Loucy (cell line): Measurements from ENCODE around the gene ESYT2.
"Not testable (repeated sequence)": the region's sequence is repeated elsewhere in the genome, so short reads cannot be mapped to it uniquely, and the experiment has no call there.

ENCODE experiments used
- H2AFZ ChIP-seq: fragments of 200-600 bp; sonication (generic); 2 replicates; pipeline ENCODE4 v1.6.0; 2016; ENCODE audit warnings: antibody characterized with exemption, mild to moderate bottlenecking, low read length, moderate library complexity
- H3F3A ChIP-seq: fragments of 200-600 bp; 2 replicates; pipeline ENCODE4 v1.6.0; 2016; ENCODE audit warnings: antibody characterized with exemption, low read depth, mild to moderate bottlenecking
- H3K27me3 ChIP-seq: fragments of 200-600 bp; sonication (generic); 2 replicates; pipeline ENCODE4 v1.6.1; 2014; ENCODE audit warnings: low read length, mild to moderate bottlenecking; ENCODE audit not compliant: insufficient read depth, poor library complexity, severe bottlenecking
- H3K36me3 ChIP-seq: fragments of 200-600 bp; sonication (generic); 2 replicates; pipeline ENCODE4 v1.6.1; 2016; ENCODE audit warnings: low read length; ENCODE audit not compliant: insufficient read depth
- H3K4me1 ChIP-seq: fragments of 200-600 bp; sonication (generic); 2 replicates; pipeline ENCODE4 v1.5.1; 2014; ENCODE audit warnings: low read length, mild to moderate bottlenecking; ENCODE audit not compliant: insufficient read depth, poor library complexity, severe bottlenecking
- H3K4me2 ChIP-seq: fragments of 200-600 bp; sonication (generic); 2 replicates; pipeline ENCODE4 v1.6.0; 2014; ENCODE audit warnings: antibody characterized with exemption, low read length, low read depth, mild to moderate bottlenecking; ENCODE audit not compliant: poor library complexity, severe bottlenecking
- H3K4me3 ChIP-seq: fragments of 200-600 bp; sonication (generic); 2 replicates; pipeline ENCODE4 v1.5.1; 2014; ENCODE audit warnings: low read length, mild to moderate bottlenecking, mixed read lengths; ENCODE audit not compliant: poor library complexity, severe bottlenecking
- H3K79me2 ChIP-seq: fragments of 200-600 bp; sonication (generic); 2 replicates; pipeline ENCODE4 v1.6.1; 2014; ENCODE audit warnings: low read length; ENCODE audit not compliant: insufficient read depth
- H3K9ac ChIP-seq: fragments of 200-600 bp; sonication (generic); 2 replicates; pipeline ENCODE4 v1.6.0; 2014; ENCODE audit warnings: mild to moderate bottlenecking, low read depth, low read length, moderate library complexity; ENCODE audit not compliant: poor library complexity, severe bottlenecking
- H3K9me2 ChIP-seq: fragments of 200-600 bp; sonication (generic); replicated peaks from 2 replicates; pipeline ENCODE4 v1.6.1; 2016; ENCODE audit warnings: low read depth, low read length, mixed read lengths
- H3K9me3 ChIP-seq: fragments of 200-600 bp; sonication (generic); 2 replicates; pipeline ENCODE4 v1.6.1; 2014; ENCODE audit warnings: mild to moderate bottlenecking, antibody characterized with exemption, low read length, low read depth; ENCODE audit not compliant: insufficient read depth
- H4K20me1 ChIP-seq: fragments of 200-600 bp; sonication (generic); 2 replicates; pipeline ENCODE4 v1.6.0; 2014; ENCODE audit warnings: antibody characterized with exemption, low read length, mild to moderate bottlenecking; ENCODE audit not compliant: insufficient read depth, poor library complexity, severe bottlenecking
- EZH2phosphoT487 ChIP-seq: fragments of 200-600 bp; IDR thresholded peaks from 2 replicates; pipeline ENCODE4 v1.6.1; 2018; ENCODE audit warnings: antibody characterized with exemption, mild to moderate bottlenecking, moderate library complexity, borderline replicate concordance
- TF ChIP-seq, protein P1 (sequence below): fragments of 200-600 bp; sonication (generic); conservative IDR thresholded peaks from 2 replicates; pipeline ENCODE4 v1.5.1; 2014; ENCODE audit warnings: mild to moderate bottlenecking, antibody characterized with exemption, low read length

Gene ESYT2

DNA sequence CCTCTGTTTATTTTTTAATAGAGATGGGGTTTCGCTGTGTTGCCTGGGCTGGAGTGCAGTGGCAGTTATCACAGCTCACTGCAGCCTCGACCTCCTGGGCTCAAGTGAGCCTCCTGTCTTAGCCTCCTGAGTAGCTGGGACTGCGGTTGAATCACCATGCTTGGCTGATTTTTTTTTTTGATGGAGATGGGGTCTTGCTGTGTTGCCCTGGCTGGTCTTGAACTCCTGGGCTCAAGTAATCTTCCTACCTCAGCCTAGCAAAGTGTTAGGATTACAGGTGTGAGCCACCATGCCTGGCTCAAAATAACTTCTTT, 35.2 kb upstream of the ESYT2 start:
- Histone ChIP-seq H3K36me3 (no peaks in the 10 kb centered on the region), H4K20me1 (no peaks in the 10 kb centered on the region), H3K4me2 (no peak overlapping the region), H3K4me1 (peaks cover 24% of the 10 kb centered on the region), H3K4me3 (no peak overlapping the region), H3K27me3 (no peaks in the 10 kb centered on the region), H3K9me2 (no peaks in the 10 kb centered on the region), H3K79me2 (no peaks in the 10 kb centered on the region), H3K9ac (no peak overlapping the region), H3K9me3 (no peaks in the 10 kb centered on the region), H3F3A (no peaks in the 10 kb centered on the region), H2AFZ (no peak overlapping the region)
- TF ChIP-seq, protein P1, sequence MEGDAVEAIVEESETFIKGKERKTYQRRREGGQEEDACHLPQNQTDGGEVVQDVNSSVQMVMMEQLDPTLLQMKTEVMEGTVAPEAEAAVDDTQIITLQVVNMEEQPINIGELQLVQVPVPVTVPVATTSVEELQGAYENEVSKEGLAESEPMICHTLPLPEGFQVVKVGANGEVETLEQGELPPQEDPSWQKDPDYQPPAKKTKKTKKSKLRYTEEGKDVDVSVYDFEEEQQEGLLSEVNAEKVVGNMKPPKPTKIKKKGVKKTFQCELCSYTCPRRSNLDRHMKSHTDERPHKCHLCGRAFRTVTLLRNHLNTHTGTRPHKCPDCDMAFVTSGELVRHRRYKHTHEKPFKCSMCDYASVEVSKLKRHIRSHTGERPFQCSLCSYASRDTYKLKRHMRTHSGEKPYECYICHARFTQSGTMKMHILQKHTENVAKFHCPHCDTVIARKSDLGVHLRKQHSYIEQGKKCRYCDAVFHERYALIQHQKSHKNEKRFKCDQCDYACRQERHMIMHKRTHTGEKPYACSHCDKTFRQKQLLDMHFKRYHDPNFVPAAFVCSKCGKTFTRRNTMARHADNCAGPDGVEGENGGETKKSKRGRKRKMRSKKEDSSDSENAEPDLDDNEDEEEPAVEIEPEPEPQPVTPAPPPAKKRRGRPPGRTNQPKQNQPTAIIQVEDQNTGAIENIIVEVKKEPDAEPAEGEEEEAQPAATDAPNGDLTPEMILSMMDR: no peak
- no peak for TF ChIP-seq EZH2phosphoT487

DNA sequence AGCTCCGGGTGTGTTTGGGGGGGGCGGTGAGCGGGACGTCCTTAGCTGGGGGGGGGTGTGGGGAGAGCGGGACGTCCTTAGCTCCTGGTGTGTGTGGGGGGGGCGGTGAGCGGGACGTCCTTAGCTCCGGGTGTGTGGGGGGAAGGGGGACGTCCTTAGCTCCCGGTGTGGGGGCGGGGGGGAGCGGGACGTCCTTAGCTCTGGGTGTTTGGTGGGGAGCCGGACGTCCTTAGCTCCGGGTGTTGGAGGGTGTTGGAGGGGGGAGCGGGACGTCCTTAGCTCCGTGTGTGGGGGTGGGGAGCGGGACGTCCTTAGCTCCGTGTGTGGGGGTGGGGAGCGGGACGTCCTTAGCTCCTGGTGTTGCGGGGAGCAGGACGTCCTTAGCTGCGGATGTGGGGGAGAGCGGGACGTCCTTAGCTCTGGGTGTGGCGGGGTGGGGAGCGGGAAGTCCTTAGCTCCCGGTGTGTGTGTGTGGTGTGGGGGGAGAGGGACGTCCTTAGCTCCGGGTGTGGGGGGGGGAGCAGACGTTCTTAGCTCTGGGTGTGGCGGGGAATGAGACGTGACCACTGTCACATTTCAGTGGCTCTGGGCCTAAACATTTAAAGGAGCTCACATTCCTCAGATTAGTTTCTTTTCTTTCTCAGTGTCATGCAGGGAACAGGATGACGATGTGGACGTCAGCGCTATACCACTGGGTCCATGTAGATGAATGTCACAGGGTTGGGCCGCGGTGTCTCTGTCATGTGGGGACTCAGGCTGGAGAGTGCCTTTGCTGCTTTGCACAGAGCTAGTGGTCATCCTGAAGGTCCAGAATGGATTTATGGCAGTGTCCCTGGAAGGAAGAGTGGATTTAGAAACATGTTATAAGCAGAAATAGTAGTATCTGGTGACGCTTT, 34.5 kb upstream of the ESYT2 start:
- no peak overlapping the region for H3K4me2 ChIP-seq
- H3K79me2 ChIP-seq: no peaks in the 10 kb centered on the region
- H2AFZ ChIP-seq: no peak overlapping the region
- peaks cover 4% of the 10 kb centered on the region; the same call in 1 of the 2 replicates for H3F3A ChIP-seq
- H3K4me1 ChIP-seq: peaks cover 30% of the 10 kb centered on the region
- no peaks in the 10 kb centered on the region for H3K9me2 ChIP-seq
- TF ChIP-seq, protein P1: no peak
- TF ChIP-seq EZH2phosphoT487: no peak
- H3K9me3 ChIP-seq: no peaks in the 10 kb centered on the region
- no peaks in the 10 kb centered on the region for H3K36me3 ChIP-seq
- no peaks in the 10 kb centered on the region for H3K27me3 ChIP-seq
- H3K9ac ChIP-seq: no peak overlapping the region
- no peaks in the 10 kb centered on the region for H4K20me1 ChIP-seq
- H3K4me3 ChIP-seq: no peak overlapping the region

DNA sequence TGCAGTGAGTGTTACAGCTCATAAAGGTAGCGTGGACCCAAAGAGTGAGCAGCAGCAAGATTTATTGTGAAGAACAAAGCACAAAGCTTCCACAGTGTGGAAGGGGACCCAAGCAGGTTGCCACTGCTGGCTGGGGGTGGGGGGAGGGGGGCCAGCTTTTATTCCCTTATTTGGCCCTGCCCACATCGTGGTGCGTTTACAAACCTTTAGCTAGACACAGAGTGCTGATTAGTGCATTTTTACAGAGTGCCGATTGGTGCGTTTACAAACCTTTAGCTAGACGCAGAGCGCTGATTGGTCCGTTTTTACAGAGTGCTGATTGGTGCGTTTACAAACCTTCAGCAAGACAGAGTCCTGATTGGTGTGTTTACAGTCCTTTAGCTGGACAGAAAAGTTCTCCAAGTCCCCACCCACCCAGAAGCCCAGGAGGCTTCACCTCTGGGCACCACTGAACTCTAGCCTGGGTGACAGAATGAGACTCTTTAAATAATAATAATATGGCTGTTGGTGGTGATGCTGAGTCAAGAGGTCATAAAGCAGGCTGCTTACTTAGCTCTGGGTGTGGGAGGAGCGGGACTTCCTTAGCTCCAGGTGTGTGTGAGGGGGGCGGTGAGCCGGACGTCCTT, 33.8 kb upstream of the ESYT2 start:
- H3K4me3 ChIP-seq: not testable (repeated sequence)

More for the DNA sequence above, 33.8 kb upstream of the ESYT2 start:
- H3K27me3 ChIP-seq, H3K79me2 ChIP-seq, H2AFZ ChIP-seq, H3K9me3 ChIP-seq, H3K4me2 ChIP-seq, H3K9me2 ChIP-seq, H3K9ac ChIP-seq, H4K20me1 ChIP-seq, H3K36me3 ChIP-seq, H3F3A ChIP-seq: not testable (repeated sequence)
- peaks cover 36% of the 10 kb centered on the region for H3K4me1 ChIP-seq
